H9 (cell line): Measurements from ENCODE around the gene KIRREL3. TPM values are rescaled to one million over a fixed set of nuclear protein-coding genes. Genes with fewer than 3 reads are reported as not detected.

Source experiments
- DNase-seq: peaks from one replicate; pipeline ENCODE4 v3.0.0-alpha.2; 2017
- H2AFZ ChIP-seq: one replicate; pipeline ENCODE4 v1.6.1; 2013; ENCODE audit warnings: mild to moderate bottlenecking, low read length, control low read depth, moderate library complexity
- H2AK5ac ChIP-seq: 2 replicates; pipeline ENCODE4 v1.6.1; 2013; ENCODE audit warnings: low read length, control low read depth, mixed read lengths; ENCODE audit not compliant: insufficient read length
- H2BK120ac ChIP-seq: one replicate; pipeline ENCODE4 v1.6.1; 2013; ENCODE audit warnings: low read depth, mild to moderate bottlenecking, low read length, control low read depth, inconsistent platforms; ENCODE audit not compliant: poor library complexity, severe bottlenecking
- H2BK12ac ChIP-seq: 2 replicates; pipeline ENCODE4 v1.6.1; 2013; ENCODE audit warnings: low read length, control low read depth, mixed read lengths, low read depth; ENCODE audit not compliant: insufficient read length
- H2BK15ac ChIP-seq: 2 replicates; pipeline ENCODE4 v1.6.1; 2013; ENCODE audit warnings: low read depth, low read length, control low read depth
- H2BK20ac ChIP-seq: one replicate; pipeline ENCODE4 v1.6.1; 2013; ENCODE audit warnings: low read depth, mild to moderate bottlenecking, low read length, control low read depth, inconsistent platforms; ENCODE audit not compliant: poor library complexity, severe bottlenecking
- H2BK5ac ChIP-seq: 2 replicates; pipeline ENCODE4 v1.6.1; 2013; ENCODE audit warnings: low read length, control low read depth, mixed read lengths; ENCODE audit not compliant: insufficient read length
- H3K14ac ChIP-seq: 2 replicates; pipeline ENCODE4 v1.6.1; 2013; ENCODE audit warnings: low read length, control low read depth; ENCODE audit not compliant: insufficient read depth
- H3K18ac ChIP-seq: 2 replicates; pipeline ENCODE4 v1.6.1; 2013; ENCODE audit warnings: low read depth, mild to moderate bottlenecking, mixed read lengths, low read length, control low read depth; ENCODE audit not compliant: insufficient read length
- H3K23ac ChIP-seq: 2 replicates; pipeline ENCODE4 v1.6.1; 2013; ENCODE audit warnings: low read length, control low read depth, mixed read lengths, low read depth; ENCODE audit not compliant: insufficient read length
- H3K23me2 ChIP-seq: 2 replicates; pipeline ENCODE4 v1.6.1; 2013; ENCODE audit warnings: low read depth, mild to moderate bottlenecking, mixed read lengths, low read length, control low read depth; ENCODE audit not compliant: insufficient read length, poor library complexity, severe bottlenecking
- H3K27ac ChIP-seq: 2 replicates; pipeline ENCODE4 v1.5.1; 2013; ENCODE audit warnings: low read length, control low read depth, mixed read lengths, low read depth; ENCODE audit not compliant: insufficient read length
- H3K27me3 ChIP-seq: 2 replicates; pipeline ENCODE4 v1.6.1; 2013; ENCODE audit warnings: low read length, control low read depth, inconsistent platforms; ENCODE audit not compliant: insufficient read depth
- H3K4ac ChIP-seq: 2 replicates; pipeline ENCODE4 v1.6.1; 2013; ENCODE audit warnings: low read depth, mild to moderate bottlenecking, control low read depth, inconsistent platforms, low read length, moderate library complexity
- H3K4me1 ChIP-seq: 2 replicates; pipeline ENCODE4 v1.6.1; 2013; ENCODE audit warnings: low read length, control low read depth, inconsistent platforms; ENCODE audit not compliant: insufficient read depth
- H3K4me2 ChIP-seq: 2 replicates; pipeline ENCODE4 v1.6.1; 2013; ENCODE audit warnings: low read length, control low read depth, mixed read lengths; ENCODE audit not compliant: insufficient read length, insufficient read depth
- H3K56ac ChIP-seq: 2 replicates; pipeline ENCODE4 v1.6.1; 2013; ENCODE audit warnings: low read depth, mild to moderate bottlenecking, mixed read lengths, low read length, control low read depth; ENCODE audit not compliant: insufficient read length
- H3K79me1 ChIP-seq: 2 replicates; pipeline ENCODE4 v1.6.1; 2013; ENCODE audit warnings: low read depth, mild to moderate bottlenecking, moderate library complexity, low read length, control low read depth, inconsistent platforms; ENCODE audit not compliant: insufficient read depth, poor library complexity, severe bottlenecking
- H3K79me2 ChIP-seq: 2 replicates; pipeline ENCODE4 v1.6.1; 2013; ENCODE audit warnings: low read length, control low read depth, inconsistent platforms; ENCODE audit not compliant: insufficient read depth
- H3K9ac ChIP-seq: 2 replicates; pipeline ENCODE4 v1.6.1; 2013; ENCODE audit warnings: low read length, control low read depth, mixed read lengths; ENCODE audit not compliant: insufficient read length; ENCODE audit errors: extremely low read depth
- H3K9me3 ChIP-seq: one replicate; pipeline ENCODE4 v1.6.1; 2013; ENCODE audit warnings: low read depth, low read length, inconsistent platforms; ENCODE audit not compliant: control insufficient read depth
- H3T11ph ChIP-seq: one replicate; pipeline ENCODE4 v1.6.1; 2013; ENCODE audit warnings: mild to moderate bottlenecking, low read length, control low read depth, inconsistent platforms
- H4K20me1 ChIP-seq: one replicate; pipeline ENCODE4 v1.6.1; 2013; ENCODE audit not compliant: control insufficient read depth, insufficient read length, insufficient read depth
- H4K5ac ChIP-seq: 2 replicates; pipeline ENCODE4 v1.6.1; 2013; ENCODE audit warnings: low read depth, mild to moderate bottlenecking, mixed read lengths, low read length, control low read depth; ENCODE audit not compliant: insufficient read length
- H4K8ac ChIP-seq: replicated peaks from 2 replicates; pipeline ENCODE4 v1.6.1; 2013; ENCODE audit warnings: low read length, control low read depth, mixed read lengths, low read depth; ENCODE audit not compliant: insufficient read length
- H4K91ac ChIP-seq: 2 replicates; pipeline ENCODE4 v1.6.1; 2013; ENCODE audit warnings: low read depth, mild to moderate bottlenecking, moderate library complexity, mixed read lengths, low read length, control low read depth; ENCODE audit not compliant: insufficient read length
- H3K27ac Mint-ChIP-seq, 3 experiments: 2 replicates in 2 of 3; 3 replicates in 1 of 3; pipeline ENCODE4 v1.8.0; 2020 to 2021; ENCODE audit warnings: mixed read lengths in 3 of 3, mild to moderate bottlenecking in 1 of 3, moderate library complexity in 1 of 3
- H3K27me3 Mint-ChIP-seq: 2 replicates; pipeline ENCODE4 v1.8.0; 2021; ENCODE audit warnings: low read depth, mild to moderate bottlenecking, moderate library complexity, mixed read lengths
- H3K36me3 Mint-ChIP-seq, 3 experiments: 2 replicates in 2 of 3; 3 replicates in 1 of 3; pipeline ENCODE4 v1.8.0; 2020 to 2021; ENCODE audit warnings: low read depth in 3 of 3, mixed read lengths in 3 of 3; ENCODE audit not compliant: insufficient read depth in 1 of 3
- H3K4me1 Mint-ChIP-seq, 2 experiments: 2 replicates each; pipeline ENCODE4 v1.8.0; 2020; ENCODE audit warnings: mixed read lengths in 2 of 2
- H3K4me3 Mint-ChIP-seq, 2 experiments: 2 replicates in 1 of 2; 3 replicates in 1 of 2; pipeline ENCODE4 v1.8.0; 2020 to 2021; ENCODE audit warnings: mild to moderate bottlenecking in 2 of 2, mixed read lengths in 2 of 2, moderate library complexity in 1 of 2
- H3K9me3 Mint-ChIP-seq, 2 experiments: 2 replicates in 1 of 2; 3 replicates in 1 of 2; pipeline ENCODE4 v1.8.0; 2020; ENCODE audit warnings: mild to moderate bottlenecking in 2 of 2, mixed read lengths in 2 of 2, moderate library complexity in 1 of 2
- CTCF ChIP-seq: fragments of 200-600 bp; sonication (generic); conservative IDR thresholded peaks from 3 replicates; pipeline ENCODE4 v1.8.0; 2021; ENCODE audit warnings: antibody characterized with exemption, mild to moderate bottlenecking
- WGBS: extraction: QIAGEN DNeasy Blood & Tissue Kit; methylation state at CpG from one replicate; pipeline ENCODE4 v1.1.7; 2013; ENCODE audit warnings: missing lambda C conversion rate, low lambda C conversion rate, mixed read lengths; ENCODE audit not compliant: insufficient read length; ENCODE audit errors: extremely low coverage; 5-methylcytosine and 5-hydroxymethylcytosine counted together
- total RNA-seq: library from RNA; stranded (reverse); gene quantifications from 2 replicates; pipeline ENCODE4 v1.2.1, GENCODE V29; 2021

Gene KIRREL3
- total RNA-seq, 1 experiment from 2014 or later = 0.17 TPM

GRCh38 chr11:126938718-126939117 is 61.9 kb downstream of the KIRREL3 start:
- no peaks in the 10 kb centered on the region for H3K4me1 ChIP-seq
- no peaks in the 10 kb centered on the region for H4K20me1 ChIP-seq

More at GRCh38 chr11:126938718-126939117, 61.9 kb downstream of the KIRREL3 start:
- Histone ChIP-seq H3K27me3 (no peaks in the 10 kb centered on the region), H2BK5ac (no peak overlapping the region), H3T11ph (no peak overlapping the region), H2BK20ac (no peak overlapping the region), H3K18ac (no peak overlapping the region), H3K9ac (no peak overlapping the region), H2AFZ (no peak overlapping the region), H3K4me2 (no peak overlapping the region), H3K23me2 (no peaks in the 10 kb centered on the region), H3K27ac (no peak overlapping the region), H3K79me1 (no peaks in the 10 kb centered on the region), H2BK120ac (no peak overlapping the region), H3K56ac (no peak overlapping the region), H3K4ac (no peak overlapping the region), H4K5ac (no peak overlapping the region), H2BK12ac (no peak overlapping the region), H3K14ac (no peak overlapping the region), H2BK15ac (no peak overlapping the region), H4K8ac (no peak overlapping the region), H3K79me2 (no peaks in the 10 kb centered on the region), H4K91ac (no peak overlapping the region), H3K23ac (no peak overlapping the region), H3K9me3 (no peaks in the 10 kb centered on the region), H2AK5ac (no peak overlapping the region)
- Mint-ChIP-seq H3K36me3 (peaks cover 0 to 5% (median 0%) of the 10 kb centered on the region in 3 experiments; a peak in 2 of 7 replicates), H3K27ac (peak overlapping the region in 1 of 3 experiments; percentile 66; a peak in 1 of 7 replicates), H3K9me3 (peaks cover 3 to 9% of the 10 kb centered on the region in 2 experiments; a peak in 4 of 5 replicates), H3K4me1 (no peaks in the 10 kb centered on the region), H3K4me3 (no peak overlapping the region), H3K27me3 (no peaks in the 10 kb centered on the region; the same call in 1 of the 2 replicates)
- no peak for TF ChIP-seq CTCF
- DNase-seq = no peak
- WGBS = no CpG with 5 or more reads among the region's 4 CpGs
